A549 (cell line): ENCODE data around the gene NDUFV2.
A peak's percentile ranks its signal among the peaks of the same experiment; 100 is the strongest.

Experiments
- CEBPB ChIP-seq, 2 experiments: fragments of >200 bp in 1 of 2; sonication (Bioruptor Twin) in 1 of 2; formaldehyde crosslinking in 1 of 2; IDR thresholded peaks; 2 replicates each; pipeline ENCODE4 v1.6.1; 2012 to 2016
- CTCF ChIP-seq: fragments of >200 bp; sonication (Bioruptor Twin); formaldehyde crosslinking; IDR thresholded peaks from 3 replicates; pipeline ENCODE4 v1.5.1; 2016
- EP300 ChIP-seq, 2 experiments: fragments of >200 bp; sonication (Bioruptor Twin); formaldehyde crosslinking; IDR thresholded peaks; 2 replicates in 1 of 2; 3 replicates in 1 of 2; pipeline ENCODE4 v1.6.1; 2016 to 2017
- HOXA7 ChIP-seq: fragments of 250-450 bp; sonication (Bioruptor Pico); IDR thresholded peaks from 2 replicates; pipeline ENCODE4 v1.5.0; 2020; ENCODE audit warnings: mild to moderate bottlenecking, moderate library complexity
- JUNB ChIP-seq: fragments of >200 bp; sonication (Bioruptor Twin); formaldehyde crosslinking; IDR thresholded peaks from 2 replicates; pipeline ENCODE4 v1.6.1; 2016
- MAFK ChIP-seq: fragments of 450-650 bp; IDR thresholded peaks from 2 replicates; pipeline ENCODE4 v1.6.1; 2014; ENCODE audit not compliant: partially characterized antibody
- MAX ChIP-seq: IDR thresholded peaks from 2 replicates; pipeline ENCODE4 v1.6.1; 2012
- MYC ChIP-seq: IDR thresholded peaks from 2 replicates; pipeline ENCODE4 v1.6.1; 2012; ENCODE audit warnings: mild to moderate bottlenecking, inconsistent platforms, low read length, improper control_type of control experiment, borderline replicate concordance
- POLR2A ChIP-seq: IDR thresholded peaks from 2 replicates; pipeline ENCODE4 v1.6.1; 2012; ENCODE audit warnings: mild to moderate bottlenecking, low read length
- USF2 ChIP-seq: fragments of 450-650 bp; IDR thresholded peaks from 2 replicates; pipeline ENCODE4 v1.6.1; 2014; ENCODE audit warnings: antibody characterized with exemption
- TF ChIP-seq, protein P1 (sequence below): fragments of 200-600 bp; sonication (generic); IDR thresholded peaks from 2 replicates; pipeline ENCODE4 v1.6.1; 2016; ENCODE audit warnings: antibody characterized with exemption, mild to moderate bottlenecking, moderate library complexity

DNA sequence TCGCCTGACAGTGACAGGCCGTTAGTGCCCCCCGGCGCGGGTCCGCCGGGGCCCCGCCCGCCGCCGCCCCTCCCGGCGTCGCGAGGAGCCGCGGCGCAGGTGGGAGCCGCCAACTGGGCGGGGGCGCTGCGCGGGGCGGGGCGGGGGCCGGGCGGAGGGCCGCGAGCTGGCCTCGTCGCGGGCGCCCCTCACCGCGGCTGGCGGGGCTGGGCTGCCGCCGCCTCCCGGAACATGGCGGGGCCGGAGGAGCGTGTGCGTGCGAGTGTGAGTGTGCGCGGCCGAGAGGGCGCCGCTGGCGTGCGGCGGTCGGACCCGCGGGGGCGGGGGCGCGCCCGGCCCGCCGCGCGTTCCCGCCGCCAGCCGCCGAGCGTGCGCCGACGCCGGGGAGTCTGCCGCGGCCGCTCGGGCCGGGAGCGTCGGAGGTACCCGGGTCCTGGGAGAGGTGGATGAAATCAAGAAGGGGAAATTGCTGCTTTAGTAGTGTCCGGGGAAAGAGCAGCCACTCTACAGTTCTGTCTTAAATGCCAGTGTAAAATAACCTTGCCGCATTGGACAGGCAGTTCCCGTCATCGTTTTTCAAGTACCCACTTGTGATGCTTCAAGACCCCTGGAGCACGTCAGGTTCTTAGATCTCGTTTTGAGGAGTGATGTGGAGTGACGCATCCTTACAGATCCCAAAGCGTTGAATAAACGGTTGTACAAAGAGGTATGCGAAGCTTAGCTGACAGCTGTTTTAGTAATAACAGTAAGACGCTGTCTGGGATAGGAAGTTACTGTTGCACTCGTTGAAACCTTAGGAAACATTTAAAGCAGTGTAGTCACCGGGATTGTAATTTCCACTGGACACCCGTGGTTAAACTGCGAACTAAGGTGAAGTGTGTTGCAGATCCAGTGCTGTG lies 34.9 kb downstream of the NDUFV2 start:
- TF ChIP-seq CTCF: no peak
- TF ChIP-seq MAFK: no peak
- TF ChIP-seq POLR2A: peak; percentile 9; the same call in 1 of the 2 replicates
- TF ChIP-seq, protein P1, sequence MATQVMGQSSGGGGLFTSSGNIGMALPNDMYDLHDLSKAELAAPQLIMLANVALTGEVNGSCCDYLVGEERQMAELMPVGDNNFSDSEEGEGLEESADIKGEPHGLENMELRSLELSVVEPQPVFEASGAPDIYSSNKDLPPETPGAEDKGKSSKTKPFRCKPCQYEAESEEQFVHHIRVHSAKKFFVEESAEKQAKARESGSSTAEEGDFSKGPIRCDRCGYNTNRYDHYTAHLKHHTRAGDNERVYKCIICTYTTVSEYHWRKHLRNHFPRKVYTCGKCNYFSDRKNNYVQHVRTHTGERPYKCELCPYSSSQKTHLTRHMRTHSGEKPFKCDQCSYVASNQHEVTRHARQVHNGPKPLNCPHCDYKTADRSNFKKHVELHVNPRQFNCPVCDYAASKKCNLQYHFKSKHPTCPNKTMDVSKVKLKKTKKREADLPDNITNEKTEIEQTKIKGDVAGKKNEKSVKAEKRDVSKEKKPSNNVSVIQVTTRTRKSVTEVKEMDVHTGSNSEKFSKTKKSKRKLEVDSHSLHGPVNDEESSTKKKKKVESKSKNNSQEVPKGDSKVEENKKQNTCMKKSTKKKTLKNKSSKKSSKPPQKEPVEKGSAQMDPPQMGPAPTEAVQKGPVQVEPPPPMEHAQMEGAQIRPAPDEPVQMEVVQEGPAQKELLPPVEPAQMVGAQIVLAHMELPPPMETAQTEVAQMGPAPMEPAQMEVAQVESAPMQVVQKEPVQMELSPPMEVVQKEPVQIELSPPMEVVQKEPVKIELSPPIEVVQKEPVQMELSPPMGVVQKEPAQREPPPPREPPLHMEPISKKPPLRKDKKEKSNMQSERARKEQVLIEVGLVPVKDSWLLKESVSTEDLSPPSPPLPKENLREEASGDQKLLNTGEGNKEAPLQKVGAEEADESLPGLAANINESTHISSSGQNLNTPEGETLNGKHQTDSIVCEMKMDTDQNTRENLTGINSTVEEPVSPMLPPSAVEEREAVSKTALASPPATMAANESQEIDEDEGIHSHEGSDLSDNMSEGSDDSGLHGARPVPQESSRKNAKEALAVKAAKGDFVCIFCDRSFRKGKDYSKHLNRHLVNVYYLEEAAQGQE: no peak
- TF ChIP-seq JUNB: no peak
- no peak for TF ChIP-seq MAX
- TF ChIP-seq MYC: no peak
- no peak for TF ChIP-seq USF2
- no peak for TF ChIP-seq HOXA7
- TF ChIP-seq CEBPB (IDR thresholded peaks at IDR 0.05): no peak
- TF ChIP-seq EP300 (IDR thresholded peaks at IDR 0.05): no peak
